Brain pericyte (primary cell): ENCODE results near the gene ADIPOR2.
"Not testable (repeated sequence)": the region's sequence is repeated elsewhere in the genome, so short reads cannot be mapped to it uniquely, and the experiment has no call there.

Experiments
- DNase-seq: peaks from one replicate; pipeline ENCODE4 v3.0.0-alpha.2; 2012; ENCODE audit warnings: low read depth, low spot score

ADIPOR2 gene

DNA sequence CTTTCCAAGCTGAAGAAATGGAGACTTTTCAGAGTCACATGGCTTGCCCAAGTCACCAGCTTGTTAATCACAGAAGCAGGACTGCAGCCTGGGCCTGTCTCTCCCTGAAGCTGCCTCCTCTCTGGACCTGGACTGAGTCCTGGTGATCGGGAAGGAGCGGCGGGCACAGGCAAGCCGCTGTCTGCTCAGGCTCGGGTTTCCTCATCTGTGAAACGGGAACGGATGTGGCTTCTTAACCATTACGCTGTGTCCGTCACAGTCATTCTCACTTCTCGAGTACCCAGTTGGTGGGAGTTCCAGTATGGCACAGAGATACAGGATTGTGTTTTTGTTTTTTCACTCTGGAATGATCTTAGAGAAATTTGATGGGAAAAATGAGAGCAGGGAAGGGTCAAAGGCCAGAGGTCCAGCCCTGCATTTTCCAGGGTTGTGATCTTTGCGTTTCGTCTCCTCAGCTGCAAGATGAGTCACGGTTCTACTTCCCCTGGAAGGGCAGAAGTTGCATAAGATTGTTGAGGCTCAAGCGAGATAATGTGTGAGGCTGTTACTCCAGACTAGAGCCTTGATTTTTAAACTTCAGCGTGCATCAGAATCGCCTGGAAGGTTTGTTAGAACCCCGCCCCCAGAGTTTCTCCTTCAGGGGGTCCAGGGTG, 121.9 kb downstream of the ADIPOR2 start:
- peak; percentile 27 for DNase-seq

GRCh38 chr12:1814266-1814665, 123.4 kb downstream of the ADIPOR2 start:
- DNase-seq = no peak

DNA sequence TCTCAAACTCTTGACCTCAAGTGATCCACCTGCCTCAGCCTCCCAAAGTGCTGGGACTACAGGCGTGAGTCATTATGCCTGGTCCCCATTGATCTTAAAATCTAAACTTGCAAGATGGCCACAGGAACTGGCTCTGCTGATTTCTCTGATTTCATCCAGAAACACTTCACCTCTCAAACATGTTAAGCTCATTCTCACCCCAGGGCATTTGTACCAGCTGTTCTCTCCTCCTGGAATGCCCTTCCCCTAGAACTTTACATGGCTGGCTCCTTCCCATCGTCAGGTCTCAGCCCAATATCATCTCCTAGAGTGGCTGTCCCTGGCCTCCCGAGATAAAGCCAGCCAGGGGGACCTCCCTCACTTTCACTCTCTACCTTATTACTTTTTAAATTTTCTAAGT, 124.2 kb downstream of the ADIPOR2 start:
- no peak for DNase-seq

DNA sequence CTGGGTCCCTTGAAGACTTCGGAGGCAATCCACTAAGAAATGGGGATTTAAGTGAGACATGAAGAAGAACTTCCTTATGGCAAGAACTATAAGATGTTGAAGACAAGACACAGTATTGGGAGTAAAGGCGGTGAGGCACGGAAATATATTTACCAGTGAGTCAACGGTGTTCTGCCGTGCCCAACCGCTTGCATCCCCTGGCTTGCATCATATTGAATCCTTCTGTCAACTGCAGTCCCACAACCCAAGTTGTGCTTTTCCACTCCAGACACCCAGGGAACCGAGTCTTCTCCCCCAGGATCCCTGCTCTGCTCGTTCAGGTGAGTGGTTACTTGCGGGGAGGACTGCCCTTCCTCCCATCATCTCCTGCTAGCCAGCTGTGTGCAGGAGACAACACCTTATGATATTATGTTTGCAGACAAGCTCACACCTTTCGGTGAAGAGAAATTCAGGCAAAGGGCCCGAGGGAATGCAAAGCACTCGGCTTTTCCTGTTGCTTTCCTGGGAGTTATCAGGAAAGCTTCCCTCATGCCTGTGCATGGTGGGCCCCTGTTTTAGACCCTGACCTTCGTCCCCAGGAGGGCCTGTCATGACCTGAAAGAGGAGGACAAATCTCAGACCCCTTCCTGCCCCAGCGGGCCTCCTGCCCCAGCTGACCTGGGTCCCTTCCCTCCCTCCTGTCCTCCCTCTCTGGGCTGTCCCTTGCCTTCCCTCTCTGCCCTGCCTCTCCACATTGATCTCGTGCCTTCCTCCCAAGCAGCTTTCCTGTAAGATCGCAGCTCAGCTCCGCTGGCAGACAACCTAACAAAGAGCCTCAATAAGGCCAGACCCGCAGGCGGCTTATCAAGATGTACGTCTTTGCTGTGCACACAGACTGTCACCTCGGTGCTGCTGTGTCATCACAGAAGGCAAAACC, 125.2 kb downstream of the ADIPOR2 start:
- DNase-seq = no peak

DNA sequence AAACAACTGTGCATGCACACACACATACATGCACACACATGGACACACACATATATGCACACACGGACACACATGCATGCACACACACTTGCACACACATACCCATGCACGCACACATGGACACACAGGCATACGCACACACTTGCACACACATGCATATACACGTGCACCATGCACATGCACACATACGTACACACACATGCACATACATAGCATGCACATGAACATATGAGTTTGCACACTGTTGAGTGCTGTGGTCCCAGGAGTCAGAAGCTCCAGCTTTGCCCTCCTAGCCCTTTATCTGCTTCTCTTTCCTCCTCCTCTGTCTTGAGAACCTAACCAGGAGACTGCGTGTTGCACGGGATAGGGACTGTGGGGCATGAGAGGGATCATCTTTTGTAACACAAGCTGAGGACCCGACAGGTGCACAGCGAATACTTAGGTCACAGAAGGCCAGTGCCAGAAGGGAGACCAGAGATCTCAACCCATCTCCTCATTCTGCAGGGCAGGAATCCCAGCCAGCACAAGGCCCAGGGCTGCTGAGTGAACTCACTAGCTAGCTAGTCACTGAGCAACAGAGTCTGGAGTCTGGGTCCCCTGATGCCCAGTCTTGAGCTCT, 126.0 kb downstream of the ADIPOR2 start:
- DNase-seq = no peak

DNA sequence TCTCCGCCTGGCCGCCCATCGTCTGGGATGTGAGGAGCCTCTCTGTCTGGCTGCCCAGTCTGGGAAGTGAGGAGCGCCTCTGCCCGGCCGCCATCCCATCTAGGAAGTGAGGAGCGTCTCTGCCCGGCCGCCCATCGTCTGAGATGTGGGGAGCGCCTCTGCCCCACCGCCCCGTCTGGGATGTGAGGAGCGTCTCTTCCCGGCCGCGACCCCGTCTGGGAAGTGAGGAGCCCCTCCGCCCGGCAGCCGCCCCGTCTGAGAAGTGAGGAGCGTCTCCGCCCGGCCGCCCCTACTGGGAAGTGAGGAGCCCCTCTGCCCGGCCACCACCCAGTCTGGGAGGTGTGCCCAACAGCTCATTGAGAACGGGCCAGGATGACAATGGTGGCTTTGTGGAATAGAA, 127.1 kb downstream of the ADIPOR2 start:
- DNase-seq = not testable (repeated sequence)

DNA sequence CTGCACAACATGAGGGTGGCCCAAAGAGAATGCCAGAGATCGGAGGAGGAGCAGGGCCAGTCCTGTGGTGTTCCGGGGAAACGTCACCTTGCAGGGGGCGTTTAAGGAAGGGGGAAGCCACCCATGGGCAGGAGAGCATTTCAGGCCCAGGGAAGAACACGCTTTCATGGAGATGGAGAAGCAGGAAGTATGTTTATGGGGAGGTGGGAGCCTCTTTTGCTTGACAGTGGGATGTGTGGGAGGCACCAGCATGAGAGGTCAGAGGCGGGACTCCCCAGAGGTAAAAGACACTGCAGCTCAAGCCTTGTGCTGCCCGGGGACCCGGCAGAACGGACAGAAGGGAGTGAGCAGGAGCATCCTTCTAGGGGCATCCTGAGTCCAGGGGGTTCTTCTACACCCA, 128.2 kb downstream of the ADIPOR2 start:
- DNase-seq = no peak

GRCh38 chr12:1819571-1819970, 128.7 kb downstream of the ADIPOR2 start:
- no peak for DNase-seq

DNA sequence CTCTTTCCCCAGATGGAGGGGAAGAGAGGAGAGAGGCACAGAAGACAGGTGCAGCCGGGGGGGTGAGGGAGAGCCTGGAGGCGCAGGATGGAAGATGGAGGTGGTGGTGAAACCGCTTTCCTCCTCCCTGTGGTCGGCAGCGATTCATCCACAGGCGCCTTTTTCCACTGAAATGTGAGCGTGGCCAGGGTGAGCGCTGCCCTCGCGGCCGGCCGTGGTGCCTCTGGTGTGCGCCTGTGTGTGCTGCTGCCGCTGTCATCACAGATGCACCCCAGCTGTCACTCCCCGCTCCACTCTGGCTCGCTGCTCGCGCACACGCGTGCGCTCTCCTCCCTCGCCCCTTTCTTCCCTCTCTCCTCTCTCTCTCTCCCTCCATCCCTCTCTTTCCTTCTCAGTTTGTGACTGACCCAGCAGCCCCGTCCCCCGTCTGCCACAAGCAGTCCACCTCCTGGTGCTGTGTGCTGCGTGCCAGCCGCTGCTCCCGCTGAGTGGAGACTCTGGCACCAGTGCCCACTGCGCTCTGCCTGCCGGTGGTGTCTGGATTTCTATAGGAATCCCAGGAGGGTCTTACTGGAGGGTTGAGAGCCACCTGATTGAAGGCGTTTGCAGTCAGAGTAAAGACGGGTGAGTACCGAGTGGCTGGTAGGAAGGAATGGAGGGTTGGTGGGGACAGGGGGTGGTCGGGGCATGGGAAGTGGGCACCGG, 129.5 kb downstream of the ADIPOR2 start, which contains the start of gene LRTM2:
Gene LRTM2, plus strand, starts transcription at position 375 of the 705 bp plus-strand sequence. CDS start 7,584 bp downstream, outside the sequence.
- DNase-seq = no peak

DNA sequence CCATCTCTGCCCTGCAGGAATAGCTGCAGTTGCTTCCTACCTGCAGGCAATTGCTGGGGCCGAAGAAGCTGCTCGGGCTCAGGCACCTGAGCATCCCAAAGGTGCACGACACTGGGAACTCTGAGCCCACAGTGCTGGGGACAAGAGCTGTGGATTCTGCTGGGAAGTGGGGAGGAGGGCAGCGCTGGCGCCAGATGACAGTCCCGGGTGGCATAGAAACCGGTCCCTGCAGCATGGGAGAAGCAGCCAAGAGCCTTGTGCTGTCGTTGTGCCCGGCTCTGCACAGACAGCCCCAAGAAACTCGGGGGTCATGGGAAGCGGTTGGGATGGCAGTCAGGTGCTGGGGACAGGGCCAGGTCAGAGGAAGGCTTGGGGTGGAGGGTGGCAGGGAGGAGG, 130.0 kb downstream of the ADIPOR2 start:
- no peak for DNase-seq

DNA sequence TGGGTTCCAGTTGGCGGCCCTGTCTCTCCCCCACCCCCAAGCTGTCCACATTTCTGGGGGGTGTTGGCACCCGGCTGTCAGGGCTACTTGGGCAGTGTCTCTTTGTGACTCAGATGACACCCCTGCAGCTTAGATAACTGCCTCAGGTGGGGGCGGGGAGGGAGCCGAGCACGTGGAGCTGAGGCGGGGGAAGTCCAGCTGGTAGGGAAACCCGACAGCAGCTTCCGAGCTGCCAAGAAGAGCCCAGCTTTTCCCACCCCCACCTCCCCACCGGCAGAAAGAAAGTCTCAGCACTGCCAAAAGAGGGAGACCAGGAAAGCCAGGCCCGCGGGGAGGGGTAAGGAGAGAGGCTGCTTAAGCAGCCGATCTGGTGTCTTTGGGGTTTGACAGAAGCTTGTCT, 130.9 kb downstream of the ADIPOR2 start:
- DNase-seq = no peak

- no peak for DNase-seq
These were observed 131.8 kb downstream of the ADIPOR2 start for GRCh38 chr12:1822699-1823098.

- DNase-seq = no peak
These were observed 132.4 kb downstream of the ADIPOR2 start for GRCh38 chr12:1823237-1823636.

DNA sequence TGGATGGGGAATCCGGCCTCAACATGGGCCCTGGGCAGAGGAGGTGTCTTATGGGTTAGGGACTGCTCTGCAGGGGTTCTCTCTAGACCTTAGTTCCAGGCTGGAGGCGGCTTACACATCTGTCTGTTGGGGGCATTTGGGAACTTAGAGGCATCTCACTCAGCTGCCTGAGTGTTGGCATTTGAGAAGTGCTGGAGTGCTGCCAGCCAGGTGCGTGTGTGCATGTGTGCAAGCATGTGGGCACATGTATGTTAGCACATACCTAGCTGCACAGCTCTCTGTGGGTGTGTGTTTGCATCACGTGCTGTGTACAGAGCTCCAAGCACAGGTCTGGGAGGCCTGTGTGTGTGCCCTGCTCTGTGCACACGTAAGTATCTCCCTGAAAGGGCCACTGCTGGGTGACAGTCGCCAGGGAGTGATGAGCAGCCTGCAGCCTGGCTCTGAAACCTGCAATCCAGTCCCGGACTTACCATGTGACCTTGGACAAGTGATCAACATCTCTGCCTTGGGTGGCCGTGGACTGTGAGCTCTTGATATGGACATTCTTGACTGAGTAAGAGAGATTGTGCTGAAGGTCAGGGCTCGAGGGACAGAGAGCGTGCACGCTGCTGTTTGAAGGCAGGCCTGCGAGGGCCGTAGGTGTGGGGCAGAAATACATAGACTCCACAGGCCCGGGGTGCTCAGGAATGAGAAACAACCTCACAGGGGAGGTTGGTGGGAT, 134.7 kb downstream of the ADIPOR2 start:
- no peak for DNase-seq

- DNase-seq = no peak
These were observed 135.5 kb downstream of the ADIPOR2 start for GRCh38 chr12:1826401-1826800.

DNA sequence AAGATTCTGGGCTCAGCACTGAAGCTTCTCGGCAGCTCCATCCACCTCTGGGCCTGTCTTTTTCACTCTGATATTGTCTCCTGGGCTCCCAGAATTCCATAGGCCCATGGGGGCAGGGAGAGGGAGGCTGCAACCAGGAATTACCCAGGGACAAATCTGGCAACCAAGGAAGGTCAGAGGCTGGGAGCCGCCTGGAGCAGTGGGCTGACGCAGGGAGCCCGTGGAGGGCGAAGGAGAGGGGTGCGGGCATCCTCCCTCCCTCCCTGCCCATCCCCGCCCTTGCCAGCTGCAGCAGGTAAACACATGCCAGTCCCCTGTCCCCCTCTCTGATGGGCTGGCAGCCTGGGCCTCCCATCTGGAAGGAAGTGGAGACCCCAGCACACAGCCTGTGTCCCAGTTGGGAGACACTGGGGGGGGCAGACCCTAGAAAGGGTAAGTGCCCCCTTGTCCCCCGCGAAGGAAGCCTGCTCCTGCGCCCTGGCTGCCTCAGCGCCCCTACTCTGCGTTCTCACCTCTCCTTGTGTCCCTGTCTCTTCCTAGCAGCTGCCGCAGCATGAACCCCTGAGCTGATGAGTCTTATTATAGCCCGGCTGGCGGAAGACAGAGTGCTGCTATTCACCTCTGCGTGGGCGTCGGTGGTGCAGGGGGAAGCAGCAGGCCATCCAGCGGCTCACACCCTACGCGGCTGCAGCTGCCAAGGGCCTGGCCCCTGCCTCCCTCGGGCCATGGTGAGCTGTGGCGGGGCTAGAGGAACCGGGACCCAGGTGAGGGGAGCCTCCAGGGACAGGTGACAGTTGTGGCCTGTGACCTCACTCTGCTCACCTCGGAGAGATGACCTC, 136.2 kb downstream of the ADIPOR2 start:
- no peak for DNase-seq

DNA sequence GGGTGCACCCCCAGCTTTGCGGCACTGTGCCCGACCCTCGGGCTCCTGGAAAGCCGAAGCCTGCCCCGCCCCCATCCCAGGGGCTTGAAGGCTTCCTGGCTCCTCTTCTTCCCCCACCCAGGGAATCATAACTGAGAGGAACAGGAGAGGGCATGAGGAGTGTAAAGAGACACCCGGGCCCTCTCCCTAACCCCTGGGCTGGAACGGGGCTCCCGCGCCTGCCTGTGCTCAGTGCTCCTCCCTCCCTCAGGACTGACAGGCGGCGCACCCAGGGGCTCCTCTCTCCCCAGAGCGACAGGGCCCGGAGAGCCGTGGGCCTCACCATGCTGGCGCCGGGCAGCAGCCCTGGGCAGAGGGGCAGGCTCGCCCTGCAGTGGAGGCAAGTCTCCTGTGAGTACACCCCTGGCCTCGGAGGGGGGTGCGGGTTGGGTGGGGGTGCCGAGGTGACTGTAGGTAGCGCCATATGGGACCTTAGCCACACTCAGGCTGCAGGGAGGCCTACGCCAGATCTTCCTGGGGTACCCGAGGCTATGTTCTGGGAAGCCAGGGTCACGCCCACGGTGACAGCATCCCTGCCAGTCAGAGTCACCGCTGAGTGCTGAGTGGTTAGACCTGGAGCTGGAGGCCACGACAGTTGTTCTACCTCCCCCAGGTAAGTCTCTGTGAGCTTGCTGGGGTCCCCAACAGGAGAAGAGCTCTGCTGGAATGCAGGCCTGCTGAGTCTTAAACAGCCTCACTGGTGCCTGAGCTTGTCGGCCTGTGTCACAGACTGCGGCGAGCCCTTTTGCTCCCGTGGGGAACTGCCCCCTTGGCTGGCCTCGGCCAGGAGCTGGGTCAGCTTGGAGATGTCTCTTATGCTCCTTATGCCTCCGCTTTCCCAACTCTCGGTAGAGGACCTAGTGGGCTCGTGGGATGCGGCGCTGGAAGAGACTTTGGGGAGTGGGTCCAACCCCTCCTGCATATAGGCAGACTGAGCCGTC, 137.2 kb downstream of the ADIPOR2 start:
- DNase-seq = no peak

DNA sequence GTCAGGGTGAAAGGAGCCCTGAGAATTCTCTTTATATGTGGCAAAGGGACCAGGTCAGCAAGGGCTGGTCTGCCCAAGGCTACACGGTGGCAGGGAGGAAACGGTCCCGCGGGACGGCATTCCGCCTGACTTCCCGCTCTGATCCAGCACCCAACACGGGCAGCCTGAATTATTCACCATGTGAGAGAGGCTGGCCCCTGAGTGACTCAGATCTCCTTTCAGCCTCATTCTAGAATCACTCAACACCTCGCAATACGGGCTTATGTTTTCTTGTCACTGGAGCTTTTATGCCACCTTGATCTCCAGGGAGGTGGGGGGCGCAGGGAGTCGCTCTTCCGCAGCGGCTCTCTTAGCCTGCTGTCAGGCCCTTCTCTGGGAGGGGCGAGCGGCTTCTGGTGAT, 138.0 kb downstream of the ADIPOR2 start:
- DNase-seq = no peak

DNA sequence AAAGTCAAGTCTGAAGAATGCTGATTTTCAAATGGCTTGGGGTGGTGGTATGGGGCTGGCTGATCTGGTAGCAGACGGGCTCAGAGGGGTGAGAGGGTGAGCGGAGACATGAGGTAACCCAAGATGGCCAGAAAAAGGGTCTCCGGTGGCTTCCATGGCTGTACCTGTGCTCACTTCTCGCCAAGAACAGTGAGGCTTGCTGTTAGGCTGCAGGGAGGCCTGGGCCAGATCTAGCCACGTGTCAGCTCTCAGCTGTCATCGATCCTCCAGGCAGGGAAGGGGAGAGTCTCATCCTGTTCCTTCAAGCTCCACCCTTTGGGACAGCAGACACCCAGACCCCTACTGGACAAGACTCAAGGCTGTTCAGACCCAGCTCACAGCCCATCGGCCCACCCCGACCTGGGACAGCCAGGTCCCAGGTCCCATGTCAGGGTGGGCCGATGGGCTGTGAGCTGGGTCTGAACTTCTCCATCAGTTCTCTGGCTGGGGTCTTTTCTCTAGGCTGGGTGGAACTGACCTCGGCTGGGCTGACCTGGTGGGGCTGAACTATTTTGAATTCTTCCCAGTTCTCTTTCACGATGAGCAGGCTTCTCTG, 138.5 kb downstream of the ADIPOR2 start:
- no peak for DNase-seq
